Liver (tissue), 9 donors: Measurements from ENCODE around the gene PPP6C. TPM values are rescaled to one million over a fixed set of nuclear protein-coding genes. Genes with fewer than 3 reads are reported as not detected.
"Not testable (repeated sequence)": the region's sequence is repeated elsewhere in the genome, so short reads cannot be mapped to it uniquely, and the experiment has no call there.

Experiments
- DNase-seq: peaks from one replicate; pipeline ENCODE4 v3.0.0-alpha.2; 2017; ENCODE audit warnings: low spot score
- H3K27ac ChIP-seq, 2 donors: one replicate each; pipeline ENCODE4 v1.7.0; 2013; ENCODE audit warnings: inconsistent platforms in 2 of 2, low read length in 2 of 2, control low read depth in 1 of 2, low read depth in 1 of 2, mild to moderate bottlenecking in 1 of 2
- H3K27me3 ChIP-seq, 4 donors: one replicate each; pipeline versions ENCODE4 v1.6.1 to v1.7.0; 2013; ENCODE audit warnings: low read length in 3 of 4, inconsistent platforms in 1 of 4, mild to moderate bottlenecking in 1 of 4, moderate library complexity in 1 of 4; ENCODE audit not compliant: control insufficient read depth in 4 of 4, insufficient read depth in 4 of 4
- H3K36me3 ChIP-seq, 4 donors: one replicate each; pipeline versions ENCODE4 v1.6.1 to v1.7.0; 2013; ENCODE audit warnings: low read length in 3 of 4, mild to moderate bottlenecking in 3 of 4, low read depth in 1 of 4, moderate library complexity in 1 of 4; ENCODE audit not compliant: control insufficient read depth in 4 of 4, insufficient read depth in 3 of 4
- H3K4me1 ChIP-seq, 4 donors: one replicate each; pipeline versions ENCODE4 v1.6.1 to v1.7.0; 2013; ENCODE audit warnings: low read length in 3 of 4, mild to moderate bottlenecking in 3 of 4, moderate library complexity in 1 of 4; ENCODE audit not compliant: control insufficient read depth in 4 of 4, insufficient read depth in 4 of 4
- H3K4me3 ChIP-seq, 3 donors: one replicate each; pipeline versions ENCODE4 v1.6.1 to v1.7.0; 2013; ENCODE audit warnings: low read length in 3 of 3, control low read depth in 1 of 3, low read depth in 1 of 3, mild to moderate bottlenecking in 1 of 3
- H3K9ac ChIP-seq, 2 donors: one replicate each; pipeline ENCODE4 v1.7.0; 2013; ENCODE audit warnings: low read length in 2 of 2, mild to moderate bottlenecking in 2 of 2, moderate library complexity in 2 of 2, control low read depth in 1 of 2, low read depth in 1 of 2
- H3K9me3 ChIP-seq, 4 donors: one replicate each; pipeline versions ENCODE4 v1.6.1 to v1.7.0; 2013; ENCODE audit warnings: low read length in 3 of 4; ENCODE audit not compliant: control insufficient read depth in 4 of 4
- CTCF ChIP-seq: fragments of 150-350 bp; IDR thresholded peaks from 2 replicates; pipeline ENCODE4 v1.5.1; 2017; ENCODE audit warnings: improper control_type of control experiment, low read depth, low read length; ENCODE audit not compliant: missing input control
- EGR1 ChIP-seq, 2 donors: IDR thresholded peaks; 2 replicates each; pipeline ENCODE4 v1.6.1; 2016 to 2018; ENCODE audit warnings: antibody characterized with exemption in 2 of 2, low read depth in 2 of 2
- FOXA1 ChIP-seq: IDR thresholded peaks from 2 replicates; pipeline ENCODE4 v1.6.1; 2016; ENCODE audit warnings: antibody characterized with exemption
- FOXA2 ChIP-seq: IDR thresholded peaks from 2 replicates; pipeline ENCODE4 v1.6.1; 2016; ENCODE audit warnings: antibody characterized with exemption
- GABPA ChIP-seq, 2 donors: IDR thresholded peaks in 1 of 2; conservative IDR thresholded peaks in 1 of 2; 2 replicates each; pipeline ENCODE4 v1.6.1; 2016; ENCODE audit warnings: antibody characterized with exemption in 2 of 2, mild to moderate bottlenecking in 1 of 2, moderate library complexity in 1 of 2
- HNF4A ChIP-seq, 2 donors: conservative IDR thresholded peaks; 2 replicates each; pipeline ENCODE4 v1.6.1; 2016; ENCODE audit warnings: antibody characterized with exemption in 2 of 2, mild to moderate bottlenecking in 2 of 2
- HNF4G ChIP-seq: IDR thresholded peaks from 2 replicates; pipeline ENCODE4 v1.6.1; 2016; ENCODE audit warnings: antibody characterized with exemption
- JUND ChIP-seq, 2 donors: IDR thresholded peaks; 2 replicates each; pipeline ENCODE4 v1.6.1; 2016; ENCODE audit warnings: antibody characterized with exemption in 2 of 2
- MAX ChIP-seq: IDR thresholded peaks from 2 replicates; pipeline ENCODE4 v1.6.1; 2016; ENCODE audit warnings: antibody characterized with exemption
- NR2F2 ChIP-seq: IDR thresholded peaks from 2 replicates; pipeline ENCODE4 v1.6.1; 2016; ENCODE audit warnings: antibody characterized with exemption
- RAD21 ChIP-seq, 2 donors: IDR thresholded peaks; 2 replicates each; pipeline ENCODE4 v1.6.1; 2016; ENCODE audit warnings: antibody characterized with exemption in 2 of 2, mild to moderate bottlenecking in 2 of 2
- REST ChIP-seq: IDR thresholded peaks from 2 replicates; pipeline ENCODE4 v1.6.1; 2016; ENCODE audit warnings: antibody characterized with exemption, mild to moderate bottlenecking
- RXRA ChIP-seq, 2 donors: IDR thresholded peaks; 2 replicates each; pipeline ENCODE4 v1.6.1; 2017 to 2018; ENCODE audit warnings: antibody characterized with exemption in 2 of 2, mild to moderate bottlenecking in 1 of 2
- SP1 ChIP-seq: IDR thresholded peaks from 2 replicates; pipeline ENCODE4 v1.6.1; 2018; ENCODE audit warnings: antibody characterized with exemption, mild to moderate bottlenecking
- TAF1 ChIP-seq: conservative IDR thresholded peaks from 2 replicates; pipeline ENCODE4 v1.6.1; 2016; ENCODE audit warnings: antibody characterized with exemption, mild to moderate bottlenecking
- YY1 ChIP-seq: IDR thresholded peaks from 2 replicates; pipeline ENCODE4 v1.6.1; 2016; ENCODE audit warnings: antibody characterized with exemption, mild to moderate bottlenecking
- ZBTB33 ChIP-seq: IDR thresholded peaks from 2 replicates; pipeline ENCODE4 v1.6.1; 2016; ENCODE audit warnings: antibody characterized with exemption
- WGBS: extraction: QIAGEN DNeasy Blood & Tissue Kit; methylation state at CpG from one replicate; pipeline ENCODE4 v1.1.7; 2013; 5-methylcytosine and 5-hydroxymethylcytosine counted together
- polyA plus RNA-seq, 2 donors: library from polyadenylated mRNA; stranded (reverse) in 1 of 2; unstranded in 1 of 2; fragments of 200-250 nt in 1 of 2; fragments of >200 nt in 1 of 2; fragmentation: Nextera tagmentation in 1 of 2; extraction: Ambion mirVana in 1 of 2; gene quantifications; one replicate each; pipeline versions ENCODE4 v1.2.1 to v1.2.3, GENCODE V29; 2013 to 2015
- total RNA-seq, 2 donors: library from RNA; depleted of rRNA; stranded (reverse); fragments of >200 nt; gene quantifications; one replicate each; pipeline ENCODE4 v1.2.3, GENCODE V29; 2014
- TF ChIP-seq, protein P1 (sequence below): IDR thresholded peaks from 2 replicates; pipeline ENCODE4 v1.6.1; 2016; ENCODE audit warnings: antibody characterized with exemption
- donor health status: healthy.
- donor health status: healthy.
- donor health status: healthy.
- donor health status: healthy.
- donor health status: healthy.

PPP6C gene
- total and polyA plus RNA-seq, 4 donors: 10.1 to 14.8 (median 12.2) TPM

- Histone ChIP-seq H3K4me1 (peaks cover 10 to 17% (median 15%) of the 10 kb centered on the region in 4 donors), H3K9ac (no peak overlapping the region), H3K36me3 (no peaks in the 10 kb centered on the region), H3K4me3 (no peak overlapping the region), H3K27me3 (no peaks in the 10 kb centered on the region), H3K27ac (no peak overlapping the region), H3K9me3 (no peaks in the 10 kb centered on the region)
- 73% methylated on average over 2 of the region's 2 CpGs for WGBS
- TF ChIP-seq FOXA2: no peak
- no peak for DNase-seq
Measured at GRCh38 chr9:125183561-125183960, 6.0 kb downstream of the PPP6C start.

DNA sequence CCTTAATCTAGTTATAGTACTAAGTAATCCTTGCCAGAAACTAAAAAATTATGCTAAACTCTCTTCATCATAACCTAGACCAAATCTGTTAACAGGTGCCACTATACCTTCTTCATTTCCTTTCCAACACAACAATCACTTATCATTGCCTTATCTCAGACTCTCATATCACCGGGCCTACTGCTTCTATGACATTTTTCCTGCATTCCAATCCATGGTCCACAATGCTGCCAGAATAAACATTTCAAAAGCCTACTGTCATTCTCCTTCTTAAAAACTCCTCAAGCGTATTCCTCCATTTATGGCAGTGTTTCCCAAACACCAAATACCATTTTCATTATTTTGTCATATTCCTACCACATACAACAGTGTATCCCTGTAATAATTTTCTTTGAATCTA lies 6.5 kb downstream of the PPP6C start:
- DNase-seq: no peak
- H3K27ac ChIP-seq: no peak overlapping the region
- H3K9ac ChIP-seq: no peak overlapping the region
- H3K4me3 ChIP-seq: no peak overlapping the region
- no peaks in the 10 kb centered on the region for H3K9me3 ChIP-seq
- H3K4me1 ChIP-seq: peaks cover 6 to 13% (median 11%) of the 10 kb centered on the region in 4 donors
- TF ChIP-seq RAD21 (IDR thresholded peaks at IDR 0.05) (no peak), FOXA1 (no peak), EGR1 (IDR thresholded peaks at IDR 0.05; ENCODE audit: low read depth in 2 of 2) (no peak), MAX (no peak), CTCF (no peak), NR2F2 (no peak), REST (no peak), JUND (IDR thresholded peaks at IDR 0.05) (no peak), HNF4A (conservative IDR thresholded peaks at IDR 0.05) (no peak), GABPA (IDR thresholded peaks at IDR 0.05 in 1 of 2, conservative IDR thresholded peaks at IDR 0.05 in 1 of 2) (no peak), FOXA2 (no peak), SP1 (no peak), YY1 (no peak), HNF4G (no peak), TAF1 (no peak), ZBTB33 (no peak), RXRA (IDR thresholded peaks at IDR 0.05) (no peak)
- TF ChIP-seq, protein P1, sequence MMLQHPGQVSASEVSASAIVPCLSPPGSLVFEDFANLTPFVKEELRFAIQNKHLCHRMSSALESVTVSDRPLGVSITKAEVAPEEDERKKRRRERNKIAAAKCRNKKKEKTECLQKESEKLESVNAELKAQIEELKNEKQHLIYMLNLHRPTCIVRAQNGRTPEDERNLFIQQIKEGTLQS: no peak
- H3K36me3 ChIP-seq: no peaks in the 10 kb centered on the region
- WGBS: 53% methylated on average over 2 of the region's 2 CpGs
- no peaks in the 10 kb centered on the region for H3K27me3 ChIP-seq

DNA sequence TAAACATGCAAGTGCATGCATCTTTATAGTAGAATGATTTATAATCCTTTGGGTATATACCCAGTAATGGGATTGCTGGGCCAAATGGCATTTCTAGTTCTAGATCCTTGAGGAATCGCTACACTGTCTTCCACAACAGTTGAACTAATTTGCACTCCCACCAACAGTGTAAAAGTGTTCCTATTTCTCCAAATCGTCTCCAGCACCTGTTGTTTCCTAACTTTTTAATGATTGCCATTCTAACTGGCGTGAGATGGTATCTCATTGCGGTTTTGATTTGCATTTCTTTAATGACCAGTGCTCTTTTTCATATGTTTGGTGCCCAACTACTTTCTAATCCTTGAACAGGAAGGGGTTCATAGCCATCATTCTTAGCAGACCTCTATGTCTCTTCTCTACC lies 7.8 kb downstream of the PPP6C start:
- H3K9ac ChIP-seq, H3K27ac ChIP-seq, H3K4me1 ChIP-seq, H3K9me3 ChIP-seq, DNase-seq, H3K36me3 ChIP-seq, H3K27me3 ChIP-seq, H3K4me3 ChIP-seq: not testable (repeated sequence)
- WGBS: 94% methylated on average over 4 of the region's 4 CpGs
